GM21367 (cell line): Measurements from ENCODE around the gene RPS3.

Experiments used
- ATAC-seq: cut with Tn5 transposase; IDR thresholded peaks from one replicate; pipeline ENCODE4 v1.9.1; 2021; ENCODE audit not compliant: unreplicated experiment

RPS3 gene

GRCh38 chr11:75454987-75455386 is 55.7 kb downstream of the RPS3 start:
- ATAC-seq: no peak
